ENCODE results near the gene NPPA. TPM values are rescaled to one million over a fixed set of nuclear protein-coding genes. Genes with fewer than 3 reads are reported as not detected.

The NPPA gene
- polyA plus RNA-seq, 1 of the 3 experiments (the other 2 are of a cell fraction) = not detected

DNA sequence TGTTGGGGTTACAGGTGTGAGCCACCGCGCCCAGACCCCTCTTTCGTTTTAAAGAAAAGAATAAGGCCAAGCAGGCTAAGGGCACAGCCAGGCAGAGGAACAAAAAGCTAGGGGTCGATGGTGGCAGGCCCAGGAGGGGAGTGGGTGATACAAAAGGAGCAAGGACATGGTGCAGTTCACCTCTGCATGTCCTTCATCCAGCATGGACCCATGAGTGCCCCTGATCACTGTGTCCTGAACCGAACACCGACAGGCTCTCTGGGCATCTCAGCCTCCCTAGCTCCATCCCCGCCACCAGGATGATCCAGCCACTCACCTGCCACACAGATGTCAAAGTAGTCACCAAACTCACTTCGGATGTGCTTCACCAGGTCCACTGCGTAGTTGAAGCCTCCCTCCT is 47.7 kb downstream of the NPPA start:
- no peaks in the 10 kb centered on the region; the same call in 1 of the 2 replicates for H3K79me2 ChIP-seq (ENCODE audit: insufficient read depth)
- no peaks in the 10 kb centered on the region for H4K20me1 ChIP-seq (ENCODE audit: insufficient read depth)
- 87% methylated on average over 7 of the region's 9 CpGs for WGBS (ENCODE audit: low lambda C conversion rate)
- H3K36me3 ChIP-seq (replicated peaks in 1 of 2; ENCODE audit: control insufficient read depth in 1 of 2, insufficient read depth in 2 of 2, low read length in 1 of 2) = peaks cover 0 to 24% of the 10 kb centered on the region in 2 experiments
- no peaks in the 10 kb centered on the region for H3K27me3 ChIP-seq (ENCODE audit: insufficient read depth)
- no peaks in the 10 kb centered on the region for H3K9me2 ChIP-seq
- no peaks in the 10 kb centered on the region for H3K9me3 ChIP-seq
- TF ChIP-seq SIN3A (IDR thresholded peaks at IDR 0.05; ENCODE audit: borderline replicate concordance, low read depth, low read length) (no peak), NRF1 (IDR thresholded peaks at IDR 0.05; ENCODE audit: low read depth, low read length) (no peak), CHD2 (IDR thresholded peaks at IDR 0.05; ENCODE audit: low read length, partially characterized antibody) (no peak), GATA2 (CRISPR knock-in tag; IDR thresholded peaks at IDR 0.05) (no peak), ELF1 (IDR thresholded peaks at IDR 0.05) (no peak), RCOR1 (IDR thresholded peaks at IDR 0.05; ENCODE audit: low read length) (no peak), MXI1 (IDR thresholded peaks at IDR 0.05; ENCODE audit: low read depth, low read length) (no peak), POLR2AphosphoS5 (IDR thresholded peaks at IDR 0.05; ENCODE audit: low read depth, low read length) (no peak), RFX5 (IDR thresholded peaks at IDR 0.05; ENCODE audit: low read length) (no peak)
- TF ChIP-seq, protein P1, sequence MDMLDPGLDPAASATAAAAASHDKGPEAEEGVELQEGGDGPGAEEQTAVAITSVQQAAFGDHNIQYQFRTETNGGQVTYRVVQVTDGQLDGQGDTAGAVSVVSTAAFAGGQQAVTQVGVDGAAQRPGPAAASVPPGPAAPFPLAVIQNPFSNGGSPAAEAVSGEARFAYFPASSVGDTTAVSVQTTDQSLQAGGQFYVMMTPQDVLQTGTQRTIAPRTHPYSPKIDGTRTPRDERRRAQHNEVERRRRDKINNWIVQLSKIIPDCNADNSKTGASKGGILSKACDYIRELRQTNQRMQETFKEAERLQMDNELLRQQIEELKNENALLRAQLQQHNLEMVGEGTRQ (IDR thresholded peaks at IDR 0.05; ENCODE audit: borderline replicate concordance, low read depth, low read length) = no peak
- peaks cover 19 to 23% of the 10 kb centered on the region in 2 experiments; a peak in 3 of 4 replicates for H3K4me1 ChIP-seq (ENCODE audit: control insufficient read depth in 1 of 2, insufficient read depth in 2 of 2, low read depth in 1 of 2, low read length in 1 of 2)
- no peaks in the 10 kb centered on the region for H3F3A ChIP-seq (replicated peaks; ENCODE audit: insufficient read depth)
- DNase-seq = no peak
- H2AFZ ChIP-seq (ENCODE audit: low read depth) = no peak overlapping the region
- no peak overlapping the region for H3K27ac ChIP-seq (ENCODE audit: low read depth in 2 of 2, low read length in 1 of 2)
- CTCF ChIA-PET = no interaction called here
- H3K4me3 ChIP-seq (ENCODE audit: low read depth in 2 of 2, low read length in 1 of 2) = no peak overlapping the region
- no peak overlapping the region for H3K9ac ChIP-seq
- POLR2A ChIA-PET = no interaction called here
- no peak overlapping the region for H3K4me2 ChIP-seq

DNA sequence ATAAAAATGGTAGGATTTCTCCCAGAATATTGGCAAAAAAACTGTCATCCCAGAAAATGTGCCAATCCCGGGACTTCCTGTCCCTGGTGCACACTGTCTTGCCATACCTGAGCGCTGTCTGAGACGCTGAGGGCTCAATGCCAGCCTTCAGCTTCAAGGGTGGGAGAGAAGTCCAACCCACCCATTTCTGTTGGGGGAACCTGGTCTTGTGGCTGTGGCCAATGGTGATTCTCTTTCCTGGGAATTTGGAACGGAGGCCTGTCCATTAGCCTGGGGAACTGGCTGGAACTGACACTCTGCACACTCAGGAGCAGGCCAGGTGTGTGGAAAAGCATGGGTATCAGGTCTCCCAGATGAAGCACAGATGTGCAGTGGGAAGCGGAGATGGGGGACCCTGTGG is 48.5 kb downstream of the NPPA start:
- Histone ChIP-seq H3K27me3 (ENCODE audit: insufficient read depth) (no peaks in the 10 kb centered on the region), H3K79me2 (ENCODE audit: insufficient read depth) (no peaks in the 10 kb centered on the region), H3K4me3 (ENCODE audit: low read depth in 2 of 2, low read length in 1 of 2) (no peak overlapping the region), H3K36me3 (replicated peaks in 1 of 2; ENCODE audit: control insufficient read depth in 1 of 2, insufficient read depth in 2 of 2, low read length in 1 of 2) (peaks cover 0 to 25% of the 10 kb centered on the region in 2 experiments), H3K9me3 (no peaks in the 10 kb centered on the region), H3K4me1 (ENCODE audit: control insufficient read depth in 1 of 2, insufficient read depth in 2 of 2, low read depth in 1 of 2, low read length in 1 of 2) (peaks cover 12 to 15% of the 10 kb centered on the region in 2 experiments; a peak in 2 of 4 replicates), H3K9ac (no peak overlapping the region), H3K27ac (ENCODE audit: low read depth in 2 of 2, low read length in 1 of 2) (no peak overlapping the region), H3K4me2 (no peak overlapping the region), H3K9me2 (no peaks in the 10 kb centered on the region), H3F3A (replicated peaks; ENCODE audit: insufficient read depth) (no peaks in the 10 kb centered on the region), H2AFZ (ENCODE audit: low read depth) (no peak overlapping the region), H4K20me1 (ENCODE audit: insufficient read depth) (no peaks in the 10 kb centered on the region)
- WGBS (ENCODE audit: low lambda C conversion rate) = 98% methylated on average over 3 of the region's 5 CpGs
- TF ChIP-seq, protein P2, sequence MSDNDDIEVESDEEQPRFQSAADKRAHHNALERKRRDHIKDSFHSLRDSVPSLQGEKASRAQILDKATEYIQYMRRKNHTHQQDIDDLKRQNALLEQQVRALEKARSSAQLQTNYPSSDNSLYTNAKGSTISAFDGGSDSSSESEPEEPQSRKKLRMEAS (IDR thresholded peaks at IDR 0.05; ENCODE audit: low read depth) = no peak
- TF ChIP-seq RXRA (IDR thresholded peaks at IDR 0.05; ENCODE audit: borderline replicate concordance, low read depth) = no peak
- TF ChIP-seq SIN3A (IDR thresholded peaks at IDR 0.05; ENCODE audit: borderline replicate concordance, low read depth, low read length) = no peak
- no peak for TF ChIP-seq GATA2 (CRISPR knock-in tag; IDR thresholded peaks at IDR 0.05)
- TF ChIP-seq SMC3 (IDR thresholded peaks at IDR 0.05; ENCODE audit: low read depth, low read length) = no peak
- no peak for DNase-seq
- ChIA-PET CTCF (no interaction called here), POLR2A (no interaction called here)

Measured in SK-N-SH (cell line).